GM21367 (cell line): Measurements from ENCODE around the gene RAB19.
"Not testable (repeated sequence)": the region's sequence is repeated elsewhere in the genome, so short reads cannot be mapped to it uniquely, and the experiment has no call there.

Source experiments
- ATAC-seq: cut with Tn5 transposase; IDR thresholded peaks from one replicate; pipeline ENCODE4 v1.9.1; 2021; ENCODE audit not compliant: unreplicated experiment

RAB19 gene

DNA sequence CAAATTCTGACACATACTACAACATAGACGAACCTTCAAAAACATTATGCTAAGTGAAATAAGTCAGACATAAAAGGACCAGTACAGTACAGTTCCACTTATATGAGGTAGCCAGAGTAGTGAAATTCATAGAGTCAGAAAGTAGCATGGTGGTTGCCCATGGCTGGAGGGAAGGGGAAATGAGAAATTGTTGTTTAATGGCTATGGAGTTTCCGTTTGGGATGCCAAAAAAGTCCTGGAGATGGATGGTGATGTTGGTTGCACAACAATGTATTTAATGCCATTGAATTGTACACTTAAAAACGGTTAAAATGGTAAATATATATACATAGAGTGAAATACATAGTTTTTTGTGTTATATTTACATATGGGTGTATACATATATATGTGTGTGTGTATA lies 3.5 kb upstream of the RAB19 start:
- no peak for ATAC-seq

DNA sequence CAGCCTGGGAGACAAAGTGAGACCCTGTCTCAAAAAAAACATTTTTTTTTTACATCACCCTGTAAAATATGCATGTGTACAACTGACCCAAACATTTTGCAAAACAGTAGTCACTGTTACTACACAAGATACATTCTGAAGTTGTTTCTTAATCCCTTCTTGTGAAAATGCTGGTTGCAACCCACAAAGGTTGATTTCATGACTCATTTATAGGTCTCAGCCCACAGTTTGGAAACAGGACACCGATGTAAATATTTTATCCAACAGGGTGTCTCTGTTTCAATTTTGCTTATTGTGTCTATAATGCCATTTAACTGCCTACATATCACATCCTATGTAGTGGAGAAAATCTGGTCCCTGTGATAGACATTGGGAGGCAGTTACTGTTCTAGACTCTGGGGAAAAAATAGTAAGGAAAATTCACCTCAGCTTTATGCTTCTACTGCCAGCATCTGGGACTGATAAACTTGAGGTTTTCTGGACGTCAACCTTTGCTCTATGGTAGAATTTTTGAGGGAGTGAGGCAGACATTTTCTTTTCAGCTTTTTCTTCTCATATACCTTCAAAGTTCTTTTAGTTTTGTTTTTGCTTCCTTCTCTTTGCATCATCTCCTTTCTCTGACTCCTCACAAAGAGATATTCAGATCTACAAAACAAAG lies 1.6 kb upstream of the RAB19 start:
- no peak for ATAC-seq

DNA sequence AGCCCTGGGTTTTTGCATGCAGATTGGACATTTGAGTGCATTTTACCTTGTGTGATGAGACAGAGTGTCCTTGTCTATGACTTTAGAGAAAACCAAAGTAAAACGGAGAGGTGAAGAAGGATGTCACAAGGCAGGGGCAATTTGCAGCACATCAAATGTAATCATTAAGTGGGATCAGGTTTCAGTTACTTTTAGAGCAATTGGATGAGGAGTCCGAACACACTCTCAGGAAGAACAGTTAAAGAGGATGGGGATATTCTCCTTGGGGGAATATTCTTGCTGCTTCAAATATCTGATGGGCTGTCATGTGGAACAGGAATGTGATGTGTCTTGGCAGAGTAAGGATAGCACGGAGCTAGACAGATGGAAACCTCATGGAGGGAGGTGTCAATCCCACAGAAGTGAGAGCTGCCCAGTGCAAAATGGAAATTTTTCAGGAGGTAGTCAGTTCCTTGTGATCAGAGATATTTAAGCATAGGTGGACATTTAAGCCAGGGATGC lies 757 bp downstream of the RAB19 start:
- ATAC-seq: no peak

DNA sequence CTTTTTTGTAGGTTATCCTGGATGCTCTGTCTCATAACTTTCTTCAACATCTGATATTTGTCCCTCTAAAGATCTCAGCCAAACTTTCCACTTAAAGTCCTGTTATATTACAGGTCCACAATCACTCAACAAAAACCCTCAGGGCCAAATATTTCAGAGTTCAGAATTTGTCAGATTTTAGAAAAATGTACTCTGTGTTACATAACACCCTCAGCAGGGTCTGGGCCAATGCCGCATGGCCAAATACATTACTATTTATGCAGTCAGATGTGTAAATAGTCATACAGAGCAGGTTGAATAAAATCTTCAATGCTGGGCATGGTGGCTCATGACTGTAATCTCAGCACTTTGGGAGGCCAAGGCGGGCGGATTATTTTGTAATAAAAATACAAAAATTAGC lies 11.5 kb downstream of the RAB19 start:
- no peak for ATAC-seq

DNA sequence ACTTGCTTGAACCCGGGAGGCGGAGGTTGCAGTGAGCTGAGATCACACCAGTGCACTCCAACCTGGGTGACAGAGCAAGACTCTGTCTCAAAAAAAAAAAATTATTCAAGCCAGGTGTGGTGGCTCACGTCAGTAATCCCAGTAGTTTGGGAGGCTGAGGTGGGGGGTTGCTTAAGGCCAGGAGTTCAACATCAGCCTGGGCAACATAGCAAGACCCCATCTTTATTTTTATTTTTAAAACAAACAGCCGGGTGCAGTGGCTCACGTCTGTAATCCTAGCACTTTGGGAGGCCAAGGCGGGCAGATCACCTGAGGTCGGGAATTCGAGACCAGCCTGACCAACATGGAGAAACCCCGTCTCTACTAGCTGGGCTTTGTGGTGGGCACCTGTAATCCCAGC lies 12.0 kb downstream of the RAB19 start:
- ATAC-seq: not testable (repeated sequence)

DNA sequence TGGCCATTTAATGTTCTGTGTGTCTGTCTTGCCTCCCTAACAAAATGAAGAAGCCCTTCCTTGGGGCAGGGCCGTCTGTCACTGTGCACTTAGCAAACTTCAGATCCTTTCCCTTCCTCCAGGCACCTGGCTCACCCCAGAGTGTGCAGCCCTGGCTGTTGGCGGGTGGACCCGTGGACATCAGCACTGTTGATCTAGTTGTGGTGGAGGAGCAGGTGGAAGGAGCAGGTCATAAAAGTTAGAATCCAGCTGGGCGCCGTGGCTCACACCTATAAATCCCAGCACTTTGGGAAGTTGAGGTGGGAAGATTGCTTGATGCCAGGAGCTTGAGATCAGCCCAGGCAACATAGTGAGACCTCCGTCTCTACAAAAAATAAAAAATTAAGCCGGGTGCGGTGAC lies 12.7 kb downstream of the RAB19 start:
- no peak for ATAC-seq

DNA sequence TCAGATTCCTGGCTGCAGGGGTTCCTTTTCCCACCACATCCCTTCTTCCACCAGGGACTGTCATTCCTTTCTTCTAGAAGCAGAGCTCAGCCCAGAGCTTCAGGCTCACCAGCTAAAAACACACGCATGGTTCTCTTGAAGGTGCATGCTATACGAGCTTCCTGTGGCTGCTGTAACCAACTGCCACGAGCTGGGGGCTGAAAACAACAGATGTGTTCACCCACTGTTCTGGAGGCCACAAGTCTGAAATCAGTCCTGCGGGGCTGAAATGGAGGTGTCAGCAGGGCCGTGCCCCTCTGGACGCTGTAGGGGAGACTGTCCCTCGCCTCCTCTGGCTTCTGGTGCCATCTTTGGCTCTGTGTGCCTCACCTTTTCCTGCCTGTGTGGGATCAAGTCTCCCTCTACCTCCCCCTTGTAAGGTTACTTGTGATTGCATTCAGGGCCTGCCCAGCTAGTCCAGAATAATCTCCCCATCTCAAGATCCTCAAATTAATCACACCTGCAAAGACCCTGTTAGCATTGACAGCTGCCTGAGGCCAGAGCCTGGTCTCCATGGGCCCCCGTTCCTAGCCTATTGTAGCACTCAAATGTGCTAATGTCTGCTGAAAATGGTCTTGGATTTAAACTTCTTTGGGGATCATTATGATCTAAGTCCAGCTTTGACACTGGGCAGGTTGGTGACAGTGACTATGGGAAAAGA lies 13.7 kb downstream of the RAB19 start:
- ATAC-seq: no peak

DNA sequence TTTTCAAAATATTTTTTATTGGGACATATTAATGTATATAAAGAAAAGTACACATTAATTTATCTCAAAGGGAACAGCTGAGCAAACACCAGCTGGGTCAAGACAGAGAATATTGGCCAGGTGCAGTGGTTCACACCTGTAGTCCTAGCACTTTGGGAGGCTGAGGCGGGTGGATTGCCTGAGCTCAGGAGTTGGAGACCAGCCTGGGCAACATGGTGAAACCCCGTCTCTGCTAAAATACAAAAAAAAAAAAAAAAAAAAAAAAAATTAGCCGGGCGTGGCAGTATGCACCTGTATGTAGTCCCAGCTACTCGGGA lies 14.3 kb downstream of the RAB19 start:
- ATAC-seq: not testable (repeated sequence)

DNA sequence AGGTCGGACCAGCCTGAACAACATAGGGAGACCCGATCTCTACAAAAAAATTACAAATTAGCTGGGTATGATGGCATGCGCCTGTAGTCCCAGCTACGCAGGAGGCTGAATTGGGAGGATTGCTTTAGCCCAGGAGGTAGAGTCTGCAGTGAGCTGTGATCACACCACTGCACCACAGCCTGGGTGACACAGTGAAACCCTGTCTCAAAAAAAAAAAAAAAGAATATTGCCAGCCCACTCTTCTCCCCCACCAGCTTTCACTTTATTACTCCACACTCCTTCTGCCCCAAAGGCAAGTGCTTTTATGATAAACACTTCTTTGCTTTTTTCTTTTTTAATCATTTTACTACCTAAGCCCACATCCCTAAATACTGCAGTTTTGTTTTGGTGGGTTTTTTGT lies 14.8 kb downstream of the RAB19 start:
- no peak for ATAC-seq

DNA sequence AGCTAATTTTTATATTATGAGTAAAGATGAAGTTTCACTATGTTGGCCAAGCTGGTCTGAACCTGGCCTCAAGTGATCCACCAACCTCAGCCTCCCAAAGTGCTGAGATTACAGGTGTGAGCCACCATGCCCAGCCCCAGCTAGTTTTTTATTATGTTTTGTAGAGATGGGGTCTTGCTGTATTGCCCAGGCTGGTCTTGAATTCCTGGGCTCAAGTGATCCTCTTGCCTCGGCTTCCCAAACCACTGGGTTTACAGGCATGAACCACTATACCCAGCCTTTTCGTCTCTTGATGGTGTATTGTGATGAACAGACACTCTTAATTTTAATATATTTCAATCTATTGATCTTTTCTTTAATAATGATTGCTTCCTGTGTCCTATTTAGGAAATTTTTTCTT lies 17.7 kb downstream of the RAB19 start:
- no peak for ATAC-seq

DNA sequence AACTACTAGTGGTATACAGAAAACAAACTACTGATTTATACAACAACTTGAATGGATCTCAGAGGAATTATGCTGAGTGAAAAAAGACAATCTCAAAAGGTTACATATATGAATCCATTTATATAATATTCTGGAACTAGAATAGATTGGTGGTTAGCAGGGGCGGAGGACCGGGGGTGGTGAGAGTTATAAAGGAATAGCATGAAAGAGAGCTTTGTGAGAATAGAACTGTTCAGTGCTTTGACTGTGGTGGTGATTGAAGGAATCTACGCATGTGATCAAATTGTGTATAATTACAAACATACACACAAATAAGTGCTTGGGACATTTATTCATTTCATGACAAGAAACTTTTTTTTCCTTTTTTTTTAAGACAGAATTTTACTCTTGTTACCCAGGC lies 19.6 kb downstream of the RAB19 start:
- ATAC-seq: no peak

DNA sequence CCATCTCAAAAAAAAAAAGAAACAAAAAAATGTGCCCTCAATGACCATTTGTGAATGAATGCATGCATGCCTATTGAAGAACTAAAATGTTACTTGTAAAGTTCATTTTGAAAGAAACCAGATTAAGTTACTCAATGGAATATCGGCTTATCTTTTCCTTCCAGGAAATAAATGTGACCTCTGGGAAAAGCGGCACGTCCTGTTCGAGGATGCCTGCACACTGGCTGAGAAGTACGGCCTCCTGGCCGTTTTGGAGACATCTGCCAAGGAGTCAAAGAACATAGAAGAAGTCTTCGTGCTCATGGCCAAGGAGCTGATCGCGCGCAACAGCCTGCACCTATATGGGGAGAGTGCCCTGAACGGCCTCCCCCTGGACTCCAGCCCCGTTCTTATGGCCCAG lies 21.9 kb downstream of the RAB19 start:
- no peak for ATAC-seq

DNA sequence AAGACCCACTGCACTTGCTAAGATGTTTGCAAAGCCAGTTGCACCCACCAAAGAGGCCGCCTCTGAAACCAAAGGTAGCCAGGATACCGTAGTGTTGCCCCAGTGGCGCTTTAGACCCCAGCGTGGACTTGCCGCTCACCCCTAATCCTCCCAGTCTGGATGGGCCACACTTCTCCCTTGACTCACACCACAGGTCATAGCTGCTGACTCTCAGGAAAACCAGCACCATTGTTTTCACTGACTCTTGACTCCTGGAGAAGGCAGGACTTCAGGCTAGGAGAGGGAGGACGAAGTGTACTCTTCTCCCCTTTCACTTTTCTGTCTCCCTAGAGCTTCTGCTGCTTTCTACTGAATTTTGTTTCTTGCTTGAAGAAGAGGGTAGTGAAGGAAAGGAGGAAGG lies 22.3 kb downstream of the RAB19 start:
- ATAC-seq: no peak

DNA sequence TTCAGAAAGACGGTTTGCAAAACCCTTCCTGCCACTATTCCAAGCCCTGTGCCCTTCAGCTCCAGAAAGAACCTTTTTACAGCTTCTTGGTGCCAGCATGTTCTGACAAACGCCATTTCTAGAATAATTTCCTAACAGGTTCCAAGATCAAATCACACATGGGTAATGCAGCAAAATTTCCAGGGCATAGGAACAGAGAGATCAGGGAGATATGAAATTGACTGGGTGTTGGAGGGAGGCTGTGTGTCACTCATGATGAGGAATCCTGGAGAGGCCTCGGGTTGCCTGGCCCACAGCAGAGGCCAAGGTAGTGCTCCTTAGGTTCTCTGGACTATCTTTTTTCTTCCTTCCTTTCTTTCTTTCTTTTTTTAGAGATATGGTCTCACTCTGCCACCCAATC lies 29.5 kb downstream of the RAB19 start:
- ATAC-seq: no peak

DNA sequence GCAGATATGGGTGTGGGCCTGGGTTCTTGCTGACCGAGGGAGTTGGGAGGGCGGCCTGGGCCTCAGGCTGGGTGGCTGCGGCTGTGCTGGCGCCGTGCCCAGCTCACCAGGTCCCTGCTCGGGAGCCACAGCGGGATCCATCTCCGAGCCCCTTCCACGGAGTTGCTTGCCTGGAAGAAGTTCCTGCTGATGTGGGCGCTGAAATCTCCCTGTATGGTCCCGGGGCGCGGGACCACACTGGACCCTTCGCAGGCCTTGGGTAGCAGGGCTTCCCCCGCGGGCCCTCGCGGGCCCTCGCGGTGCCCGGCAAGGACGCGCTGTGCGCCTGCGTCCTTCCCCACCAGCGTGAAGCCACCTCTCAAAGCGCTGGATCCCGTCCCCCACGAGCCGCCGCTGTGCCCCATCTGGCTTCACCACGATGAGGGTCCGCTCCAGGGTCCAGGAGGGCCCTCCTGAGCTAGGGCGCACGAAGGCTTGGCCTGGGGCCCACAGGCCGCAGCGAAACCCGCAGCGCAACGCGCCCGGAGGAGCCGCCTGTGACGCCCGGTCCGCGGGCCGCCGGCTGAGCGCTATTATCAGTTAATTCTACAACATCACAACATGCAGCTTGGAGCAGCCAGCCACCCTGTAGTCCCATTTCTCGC lies 31.5 kb downstream of the RAB19 start:
- ATAC-seq: no peak

DNA sequence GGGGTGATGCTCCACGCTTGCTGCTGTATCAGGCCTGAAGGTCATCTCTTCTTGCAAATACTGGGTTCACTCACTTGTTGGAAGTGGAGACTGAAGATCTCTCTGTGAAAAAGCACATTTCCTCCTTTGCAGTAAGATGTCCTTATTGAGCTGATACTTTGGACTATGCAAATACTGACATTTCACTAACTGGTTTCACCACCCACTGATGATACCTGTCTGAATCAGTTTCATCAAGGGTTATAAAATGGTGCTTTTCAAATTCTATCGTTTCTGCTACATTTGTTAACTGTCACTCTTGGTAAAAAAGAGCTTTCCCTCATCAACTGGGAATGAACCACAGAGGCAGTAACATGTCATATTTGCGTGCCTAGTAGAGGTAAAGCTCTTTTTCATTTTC lies 35.5 kb downstream of the RAB19 start:
- ATAC-seq: no peak

DNA sequence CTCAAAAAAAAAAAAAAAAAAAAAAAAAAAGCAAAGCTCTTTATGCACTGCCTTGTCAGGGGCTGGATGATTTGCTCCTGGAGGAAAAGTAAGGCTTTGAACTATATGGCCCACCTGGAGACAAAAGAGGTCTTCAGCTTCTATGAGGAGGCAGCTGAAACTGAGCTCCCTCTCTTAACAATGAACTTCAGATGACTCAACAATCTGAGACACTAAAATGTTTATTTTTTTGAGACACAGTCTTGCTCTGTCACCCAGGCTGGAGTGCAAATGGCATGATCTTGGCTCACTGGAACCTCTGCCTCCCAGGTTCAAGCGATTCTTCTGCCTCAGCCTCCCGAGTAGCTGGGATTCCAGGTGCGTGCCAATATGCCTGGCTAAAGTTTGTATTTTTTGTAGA lies 36.7 kb downstream of the RAB19 start:
- ATAC-seq: no peak

DNA sequence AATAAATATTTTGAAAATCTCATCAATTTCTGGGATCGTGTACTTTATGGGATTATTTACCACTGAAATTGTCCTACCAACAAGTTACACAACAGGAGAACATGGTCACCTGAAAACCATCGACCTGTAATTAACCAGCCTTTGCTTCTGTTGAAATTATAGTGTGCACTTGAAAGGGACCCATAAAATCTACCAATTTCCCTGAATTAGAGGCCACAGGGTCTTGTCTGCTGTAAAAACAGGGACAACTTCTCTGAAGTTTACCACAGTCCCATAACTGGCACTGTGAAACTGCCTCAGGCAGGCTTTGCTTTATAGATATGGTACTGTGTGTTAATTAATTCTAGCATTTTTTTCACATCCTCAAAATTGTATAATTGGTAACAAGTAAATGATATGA lies 37.7 kb downstream of the RAB19 start:
- no peak for ATAC-seq

DNA sequence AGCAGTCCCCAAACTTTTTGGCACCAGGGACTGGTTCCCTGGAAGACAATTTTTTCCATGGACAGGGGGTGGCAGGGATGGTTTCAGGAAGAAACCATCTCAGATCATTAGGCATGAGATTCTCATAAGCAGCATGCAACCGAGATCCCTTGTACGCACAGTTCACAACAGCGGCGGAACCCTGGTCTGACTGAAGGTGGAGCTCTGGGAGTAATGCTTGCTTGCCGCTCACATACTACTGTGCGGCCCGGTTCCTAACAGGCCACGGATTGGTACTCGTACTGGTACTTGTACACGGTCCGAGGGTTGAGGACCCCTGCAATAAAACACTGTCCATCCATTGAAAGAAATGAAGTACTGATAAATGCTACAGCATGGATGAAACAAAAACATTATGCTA lies 42.6 kb downstream of the RAB19 start:
- no peak for ATAC-seq

DNA sequence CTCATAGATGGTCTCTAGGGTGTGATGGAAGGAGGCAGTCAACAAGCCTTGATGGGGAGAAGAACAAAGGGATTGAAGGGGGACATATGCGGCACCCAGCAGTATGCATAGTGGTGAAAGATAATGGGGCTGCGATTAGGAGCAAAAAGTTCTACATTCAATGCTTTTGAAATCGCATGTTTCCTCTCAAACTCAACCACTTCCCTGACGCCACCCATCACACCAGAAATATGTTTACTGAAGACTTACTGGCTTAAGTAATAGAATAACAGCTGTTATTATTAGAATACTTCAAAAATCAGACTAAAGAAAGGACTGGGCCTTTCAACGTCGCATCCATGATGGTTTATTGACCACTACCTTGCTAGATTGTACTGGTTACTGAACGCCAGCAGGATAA lies 44.0 kb downstream of the RAB19 start:
- no peak for ATAC-seq

DNA sequence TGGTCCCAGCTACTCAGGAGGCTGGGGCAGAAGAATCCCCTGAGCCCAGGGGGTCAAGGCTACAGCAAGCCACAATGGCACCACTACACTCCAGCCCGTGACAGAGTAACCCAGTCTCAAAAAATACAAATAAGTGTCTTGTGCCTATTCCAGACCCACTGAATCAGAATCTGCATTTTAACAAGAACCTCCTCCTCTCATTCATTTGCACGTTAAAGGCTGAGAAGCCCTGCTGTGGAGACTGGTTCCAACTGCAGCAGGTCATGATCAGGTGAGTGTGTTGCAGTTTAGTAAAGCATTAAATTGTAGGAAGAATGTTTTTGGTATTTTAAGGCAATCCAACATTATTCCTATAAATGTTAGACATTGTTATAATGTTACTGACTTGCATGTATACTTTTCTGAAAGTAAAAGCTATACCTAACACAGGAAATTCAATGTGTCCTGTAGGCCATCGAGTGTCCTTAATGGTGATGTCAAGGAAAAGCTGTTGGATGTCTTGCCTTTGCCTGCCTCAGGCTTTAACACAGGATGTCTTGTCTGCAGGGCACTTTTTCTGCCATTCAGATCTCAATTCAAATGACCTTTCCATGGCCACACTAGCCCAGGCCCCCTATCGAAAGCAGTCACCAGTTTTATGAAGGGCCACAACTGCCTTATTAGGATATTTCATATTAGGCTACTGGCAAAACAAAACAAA lies 45.1 kb downstream of the RAB19 start:
- ATAC-seq: no peak

DNA sequence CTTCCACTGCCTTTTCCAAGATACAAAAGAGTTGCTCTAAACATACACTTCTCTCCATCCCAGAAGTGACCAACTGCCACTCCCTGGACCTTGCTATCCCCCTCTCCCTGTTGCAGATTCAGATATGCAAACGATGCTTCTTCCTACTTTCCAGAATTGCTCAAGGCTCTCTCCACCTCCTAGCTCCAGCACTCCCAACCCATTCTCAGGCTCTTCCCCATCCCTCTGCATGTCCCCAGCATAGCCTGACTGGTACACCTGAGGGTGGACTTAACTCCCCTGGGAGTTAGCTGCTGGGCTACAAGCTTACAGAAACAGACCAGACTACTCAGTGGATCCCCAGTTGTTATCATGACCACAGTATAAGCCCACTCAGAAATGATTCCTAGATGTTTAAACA lies 47.9 kb downstream of the RAB19 start:
- ATAC-seq: no peak
